ENCODE results near the gene OR52W1.

OR52W1 gene

DNA sequence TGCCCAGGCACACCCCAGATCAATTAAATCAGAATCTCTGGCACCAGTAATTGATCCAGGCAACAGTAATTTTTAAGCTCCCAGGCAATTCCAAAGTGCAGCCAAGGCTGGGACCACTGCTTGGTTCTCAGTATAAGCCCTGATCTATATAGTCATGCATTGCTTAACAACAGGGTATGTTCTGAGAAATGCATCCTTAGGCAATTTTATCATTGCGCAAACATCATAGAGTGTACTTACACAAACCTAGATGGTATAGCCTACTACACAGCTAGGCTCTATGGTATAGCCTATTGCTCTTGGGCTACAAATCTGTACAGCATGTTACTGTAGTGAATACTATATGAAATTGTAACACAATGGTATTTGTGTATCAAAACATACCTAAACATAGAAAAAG, 5.7 kb downstream of the OR52W1 start:
- TF ChIP-seq, protein P1, sequence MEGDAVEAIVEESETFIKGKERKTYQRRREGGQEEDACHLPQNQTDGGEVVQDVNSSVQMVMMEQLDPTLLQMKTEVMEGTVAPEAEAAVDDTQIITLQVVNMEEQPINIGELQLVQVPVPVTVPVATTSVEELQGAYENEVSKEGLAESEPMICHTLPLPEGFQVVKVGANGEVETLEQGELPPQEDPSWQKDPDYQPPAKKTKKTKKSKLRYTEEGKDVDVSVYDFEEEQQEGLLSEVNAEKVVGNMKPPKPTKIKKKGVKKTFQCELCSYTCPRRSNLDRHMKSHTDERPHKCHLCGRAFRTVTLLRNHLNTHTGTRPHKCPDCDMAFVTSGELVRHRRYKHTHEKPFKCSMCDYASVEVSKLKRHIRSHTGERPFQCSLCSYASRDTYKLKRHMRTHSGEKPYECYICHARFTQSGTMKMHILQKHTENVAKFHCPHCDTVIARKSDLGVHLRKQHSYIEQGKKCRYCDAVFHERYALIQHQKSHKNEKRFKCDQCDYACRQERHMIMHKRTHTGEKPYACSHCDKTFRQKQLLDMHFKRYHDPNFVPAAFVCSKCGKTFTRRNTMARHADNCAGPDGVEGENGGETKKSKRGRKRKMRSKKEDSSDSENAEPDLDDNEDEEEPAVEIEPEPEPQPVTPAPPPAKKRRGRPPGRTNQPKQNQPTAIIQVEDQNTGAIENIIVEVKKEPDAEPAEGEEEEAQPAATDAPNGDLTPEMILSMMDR (IDR thresholded peaks at IDR 0.05; ENCODE audit: borderline replicate concordance, insufficient read depth, low read depth, low read length): no peak
- H3K4me3 ChIP-seq (ENCODE audit: low read depth, low read length): no peak overlapping the region

- TF ChIP-seq, protein P1 (IDR thresholded peaks at IDR 0.05; ENCODE audit: borderline replicate concordance, insufficient read depth, low read depth, low read length): no peak
- no peak within 1 kb of the TSS for H3K4me3 ChIP-seq (ENCODE audit: low read depth, low read length)
These were observed 6.3 kb downstream of the OR52W1 start, which contains the start of gene C11orf42 for GRCh38 chr11:6205366-6205765. TSS of gene C11orf42 (plus strand) at chr11:6205557. CDS start at chr11:6205616, 59 bp downstream.

DNA sequence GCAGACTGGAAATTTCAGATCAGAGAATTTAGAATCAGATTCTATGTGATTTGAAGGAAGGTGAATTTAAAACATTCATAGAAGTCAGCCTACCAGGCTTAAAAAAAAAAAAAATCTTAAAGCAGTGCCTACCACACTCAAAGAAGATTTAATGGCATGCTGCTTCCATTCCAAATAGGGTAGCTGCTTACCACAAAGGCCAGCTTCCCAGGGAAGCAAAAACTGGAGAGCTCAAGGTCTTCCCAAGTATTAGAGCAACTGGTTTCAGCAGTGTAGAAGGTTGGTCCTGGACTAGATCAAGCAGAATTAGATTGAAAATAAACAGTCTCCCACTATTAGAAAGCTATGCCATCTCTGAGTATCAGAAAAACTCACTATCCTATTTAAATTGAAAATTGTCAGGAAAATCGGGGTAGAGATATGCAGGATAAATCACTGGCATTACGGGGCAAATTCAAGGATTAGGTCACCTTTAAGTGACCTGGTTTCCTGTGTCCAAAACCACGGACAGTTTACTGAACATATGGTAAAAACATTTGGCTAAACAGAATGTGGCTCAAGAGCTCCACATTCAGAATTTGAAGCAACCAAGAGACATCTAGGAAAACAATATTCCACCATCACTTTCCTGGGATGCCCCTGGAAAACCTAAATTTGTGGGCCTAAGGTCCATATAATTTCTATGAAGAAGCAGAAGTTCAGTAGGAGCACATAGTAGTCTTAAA, 7.6 kb downstream of the OR52W1 start:
- TF ChIP-seq, protein P1 (IDR thresholded peaks at IDR 0.05; ENCODE audit: borderline replicate concordance, insufficient read depth, low read depth, low read length): no peak
- H3K4me3 ChIP-seq (ENCODE audit: low read depth, low read length): no peak overlapping the region

- TF ChIP-seq, protein P1 (IDR thresholded peaks at IDR 0.05; ENCODE audit: borderline replicate concordance, insufficient read depth, low read depth, low read length): no peak
These were observed 10.8 kb downstream of the OR52W1 start for GRCh38 chr11:6209801-6210200.

GRCh38 chr11:6210274-6210955, 11.4 kb downstream of the OR52W1 start:
- TF ChIP-seq, protein P1 (IDR thresholded peaks at IDR 0.05; ENCODE audit: borderline replicate concordance, insufficient read depth, low read depth, low read length): no peak

More at GRCh38 chr11:6209801-6210200, 10.8 kb downstream of the OR52W1 start:
- no peak overlapping the region for H3K4me3 ChIP-seq (ENCODE audit: low read depth, low read length)

GRCh38 chr11:6214530-6214929, 15.5 kb downstream of the OR52W1 start:
- TF ChIP-seq, protein P1 (IDR thresholded peaks at IDR 0.05; ENCODE audit: borderline replicate concordance, insufficient read depth, low read depth, low read length): no peak
- no peak overlapping the region for H3K4me3 ChIP-seq (ENCODE audit: low read depth, low read length)

More at GRCh38 chr11:6210274-6210955, 11.4 kb downstream of the OR52W1 start:
- H3K4me3 ChIP-seq (ENCODE audit: low read depth, low read length): no peak overlapping the region
